ENCODE measurements around the gene CRLF1.
"Not testable (repeated sequence)": the region's sequence is repeated elsewhere in the genome, so short reads cannot be mapped to it uniquely, and the experiment has no call there.

CRLF1 gene

GRCh38 chr19:18605196-18605545 lies 1.4 kb downstream of the CRLF1 start:
- Histone ChIP-seq H3K4me2 (ENCODE audit: low read length) (peak overlapping the region; percentile 84), H3K4me1 (ENCODE audit: control insufficient read depth, insufficient read depth, low read length) (peaks cover 23% of the 10 kb centered on the region), H3K9me3 (replicated peaks; ENCODE audit: low read length) (no peaks in the 10 kb centered on the region), H3K4me3 (ENCODE audit: low read length) (peak overlapping the region; percentile 72), H3K9ac (ENCODE audit: low read depth, low read length) (peak overlapping the region; percentile 59), H3K27me3 (ENCODE audit: control insufficient read depth, insufficient read depth, low read length) (peaks cover 29% of the 10 kb centered on the region), H3K36me3 (ENCODE audit: insufficient read depth, low read length) (no peaks in the 10 kb centered on the region)

- H3K27me3 ChIP-seq (ENCODE audit: control insufficient read depth, insufficient read depth, low read length): peaks cover 26% of the 10 kb centered on the region
- peak overlapping the region; percentile 84 for H3K4me2 ChIP-seq (ENCODE audit: low read length)
- H3K36me3 ChIP-seq (ENCODE audit: insufficient read depth, low read length): no peaks in the 10 kb centered on the region
- H3K4me1 ChIP-seq (ENCODE audit: control insufficient read depth, insufficient read depth, low read length): peaks cover 23% of the 10 kb centered on the region
- no peak overlapping the region for H3K9ac ChIP-seq (ENCODE audit: low read depth, low read length)
- peak overlapping the region; percentile 72 for H3K4me3 ChIP-seq (ENCODE audit: low read length)
- no peaks in the 10 kb centered on the region for H3K9me3 ChIP-seq (replicated peaks; ENCODE audit: low read length)
Measured at GRCh38 chr19:18604820-18605159, 1.8 kb downstream of the CRLF1 start.

- H3K4me1 ChIP-seq (ENCODE audit: control insufficient read depth, insufficient read depth, low read length): peaks cover 23% of the 10 kb centered on the region
- H3K27me3 ChIP-seq (ENCODE audit: control insufficient read depth, insufficient read depth, low read length): peaks cover 20% of the 10 kb centered on the region
- peak overlapping the region; percentile 72 for H3K4me3 ChIP-seq (ENCODE audit: low read length)
- peak overlapping the region; percentile 64 for H3K9ac ChIP-seq (ENCODE audit: low read depth, low read length)
- peak overlapping the region; percentile 84 for H3K4me2 ChIP-seq (ENCODE audit: low read length)
- no peaks in the 10 kb centered on the region for H3K36me3 ChIP-seq (ENCODE audit: insufficient read depth, low read length)
- no peaks in the 10 kb centered on the region for H3K9me3 ChIP-seq (replicated peaks; ENCODE audit: low read length)
Measured at GRCh38 chr19:18603958-18604819, 2.4 kb downstream of the CRLF1 start.

GRCh38 chr19:18603255-18603957 lies 3.2 kb downstream of the CRLF1 start:
- Histone ChIP-seq H3K9me3 (replicated peaks; ENCODE audit: low read length) (no peaks in the 10 kb centered on the region), H3K4me1 (ENCODE audit: control insufficient read depth, insufficient read depth, low read length) (peaks cover 23% of the 10 kb centered on the region), H3K36me3 (ENCODE audit: insufficient read depth, low read length) (no peaks in the 10 kb centered on the region), H3K27me3 (ENCODE audit: control insufficient read depth, insufficient read depth, low read length) (peaks cover 13% of the 10 kb centered on the region), H3K4me3 (ENCODE audit: low read length) (peak overlapping the region; percentile 58), H3K4me2 (ENCODE audit: low read length) (peak overlapping the region; percentile 84), H3K9ac (ENCODE audit: low read depth, low read length) (peak overlapping the region; percentile 41)

GRCh38 chr19:18601875-18602274 lies 4.7 kb downstream of the CRLF1 start:
- no peak overlapping the region for H3K9ac ChIP-seq (ENCODE audit: low read depth, low read length)
- no peak overlapping the region for H3K4me2 ChIP-seq (ENCODE audit: low read length)
- H3K4me3 ChIP-seq (ENCODE audit: low read length): no peak overlapping the region
- H3K27me3 ChIP-seq (ENCODE audit: control insufficient read depth, insufficient read depth, low read length): no peaks in the 10 kb centered on the region
- peaks cover 18% of the 10 kb centered on the region for H3K4me1 ChIP-seq (ENCODE audit: control insufficient read depth, insufficient read depth, low read length)
- no peaks in the 10 kb centered on the region for H3K36me3 ChIP-seq (ENCODE audit: insufficient read depth, low read length)
- H3K9me3 ChIP-seq (replicated peaks; ENCODE audit: low read length): no peaks in the 10 kb centered on the region

- H3K4me1 ChIP-seq (ENCODE audit: control insufficient read depth, insufficient read depth, low read length): peaks cover 18% of the 10 kb centered on the region
- not testable (repeated sequence) for H3K36me3 ChIP-seq (ENCODE audit: insufficient read depth, low read length); H3K4me3 ChIP-seq (ENCODE audit: low read length); H3K9me3 ChIP-seq (replicated peaks; ENCODE audit: low read length); H3K9ac ChIP-seq (ENCODE audit: low read depth, low read length); H3K27me3 ChIP-seq (ENCODE audit: control insufficient read depth, insufficient read depth, low read length); H3K4me2 ChIP-seq (ENCODE audit: low read length)
Measured at GRCh38 chr19:18600692-18601397, 5.8 kb downstream of the CRLF1 start.

- Histone ChIP-seq H3K27me3 (ENCODE audit: control insufficient read depth, insufficient read depth, low read length) (no peaks in the 10 kb centered on the region), H3K9ac (ENCODE audit: low read depth, low read length) (no peak overlapping the region), H3K36me3 (ENCODE audit: insufficient read depth, low read length) (no peaks in the 10 kb centered on the region), H3K9me3 (replicated peaks; ENCODE audit: low read length) (no peaks in the 10 kb centered on the region), H3K4me2 (ENCODE audit: low read length) (no peak overlapping the region), H3K4me1 (ENCODE audit: control insufficient read depth, insufficient read depth, low read length) (peaks cover 21% of the 10 kb centered on the region), H3K4me3 (ENCODE audit: low read length) (no peak overlapping the region)
Measured at GRCh38 chr19:18599485-18599884, 7.1 kb downstream of the CRLF1 start.

- no peaks in the 10 kb centered on the region for H3K36me3 ChIP-seq (ENCODE audit: insufficient read depth, low read length)
Measured at GRCh38 chr19:18597809-18598660, 8.6 kb downstream of the CRLF1 start.

GRCh38 chr19:18596752-18597157 lies 9.8 kb downstream of the CRLF1 start:
- Histone ChIP-seq H3K9ac (ENCODE audit: low read depth, low read length) (no peak overlapping the region), H3K4me1 (ENCODE audit: control insufficient read depth, insufficient read depth, low read length) (peaks cover 6% of the 10 kb centered on the region), H3K27me3 (ENCODE audit: control insufficient read depth, insufficient read depth, low read length) (no peaks in the 10 kb centered on the region), H3K9me3 (replicated peaks; ENCODE audit: low read length) (no peaks in the 10 kb centered on the region), H3K4me2 (ENCODE audit: low read length) (no peak overlapping the region), H3K36me3 (ENCODE audit: insufficient read depth, low read length) (no peaks in the 10 kb centered on the region), H3K4me3 (ENCODE audit: low read length) (no peak overlapping the region)

More at GRCh38 chr19:18597809-18598660, 8.6 kb downstream of the CRLF1 start:
- Histone ChIP-seq H3K4me1 (ENCODE audit: control insufficient read depth, insufficient read depth, low read length) (peaks cover 10% of the 10 kb centered on the region), H3K9ac (ENCODE audit: low read depth, low read length) (no peak overlapping the region), H3K4me3 (ENCODE audit: low read length) (no peak overlapping the region), H3K9me3 (replicated peaks; ENCODE audit: low read length) (no peaks in the 10 kb centered on the region), H3K4me2 (ENCODE audit: low read length) (no peak overlapping the region), H3K27me3 (ENCODE audit: control insufficient read depth, insufficient read depth, low read length) (no peaks in the 10 kb centered on the region)

- Histone ChIP-seq H3K4me1 (ENCODE audit: control insufficient read depth, insufficient read depth, low read length) (peaks cover 6% of the 10 kb centered on the region), H3K9me3 (replicated peaks; ENCODE audit: low read length) (no peaks in the 10 kb centered on the region), H3K36me3 (ENCODE audit: insufficient read depth, low read length) (no peaks in the 10 kb centered on the region), H3K9ac (ENCODE audit: low read depth, low read length) (no peak overlapping the region), H3K4me3 (ENCODE audit: low read length) (no peak overlapping the region), H3K27me3 (ENCODE audit: control insufficient read depth, insufficient read depth, low read length) (no peaks in the 10 kb centered on the region), H3K4me2 (ENCODE audit: low read length) (no peak overlapping the region)
Measured at GRCh38 chr19:18595475-18595874, 11.1 kb downstream of the CRLF1 start.
